HG03460 (cell line): ENCODE results near the gene FCRL3.

Experiments used
- ATAC-seq: cut with Tn5 transposase; IDR thresholded peaks from one replicate; pipeline ENCODE4 v1.9.1; 2021; ENCODE audit not compliant: unreplicated experiment

The FCRL3 gene

DNA sequence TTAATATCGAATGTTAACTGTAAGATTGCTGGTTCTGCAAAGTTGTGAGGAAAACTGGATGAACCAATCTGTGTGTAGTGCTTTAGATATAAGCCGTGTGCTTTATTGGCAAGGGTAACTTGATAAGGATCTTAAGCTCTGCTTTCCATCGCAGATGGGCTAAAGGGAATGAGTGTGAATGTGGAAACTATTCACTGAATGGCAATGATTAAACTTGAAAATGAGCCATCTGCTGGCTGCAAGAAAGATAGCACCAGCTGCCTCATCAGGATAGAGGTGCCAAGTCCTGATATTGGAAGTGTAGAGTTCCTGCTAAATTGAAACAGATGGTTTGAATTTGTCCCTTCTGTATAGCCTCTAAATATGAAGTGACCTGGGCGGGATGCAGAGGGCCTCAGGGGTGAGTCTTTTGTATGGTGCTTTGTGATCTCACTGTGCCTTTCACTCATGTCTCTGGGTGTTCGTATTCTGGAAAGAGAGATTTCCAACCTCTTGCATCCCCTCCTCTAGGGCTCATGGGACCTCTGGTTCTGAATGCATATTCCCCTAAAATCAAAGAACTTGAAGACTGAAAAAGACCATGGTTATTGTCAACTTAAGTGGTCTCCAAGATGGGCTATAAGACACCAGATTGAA is 9.2 kb downstream of the FCRL3 start:
- ATAC-seq, result no peak

GRCh38 chr1:157682710-157683437 is 17.7 kb downstream of the FCRL3 start:
- ATAC-seq, result no peak

- no peak for ATAC-seq
Measured at GRCh38 chr1:157678721-157679120, 21.8 kb downstream of the FCRL3 start.

- no peak for ATAC-seq
Measured at GRCh38 chr1:157673008-157673407, 27.6 kb downstream of the FCRL3 start.

DNA sequence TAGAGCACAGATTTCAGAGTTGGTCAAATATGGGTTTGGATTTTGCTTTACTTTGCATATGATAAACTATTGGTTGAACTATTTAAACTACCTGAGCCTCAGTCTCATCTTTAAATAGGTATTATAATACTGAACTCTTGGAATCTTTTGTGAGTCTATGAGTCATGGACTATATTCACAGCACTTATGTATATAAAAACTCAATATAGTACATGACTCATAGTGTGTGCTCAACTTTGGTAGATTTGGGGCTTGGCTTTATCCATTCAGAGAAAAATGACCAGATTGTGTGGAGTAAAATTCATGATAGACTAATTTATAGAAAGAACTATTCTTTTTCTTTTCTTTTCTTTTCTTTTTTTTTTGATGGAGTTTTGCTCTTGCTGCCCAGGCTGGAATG is 28.7 kb downstream of the FCRL3 start:
- ATAC-seq, result no peak

- no peak for ATAC-seq
Measured at GRCh38 chr1:157659576-157660247, 40.9 kb downstream of the FCRL3 start.

- no peak for ATAC-seq
Measured at GRCh38 chr1:157658571-157658970, 42.0 kb downstream of the FCRL3 start.

DNA sequence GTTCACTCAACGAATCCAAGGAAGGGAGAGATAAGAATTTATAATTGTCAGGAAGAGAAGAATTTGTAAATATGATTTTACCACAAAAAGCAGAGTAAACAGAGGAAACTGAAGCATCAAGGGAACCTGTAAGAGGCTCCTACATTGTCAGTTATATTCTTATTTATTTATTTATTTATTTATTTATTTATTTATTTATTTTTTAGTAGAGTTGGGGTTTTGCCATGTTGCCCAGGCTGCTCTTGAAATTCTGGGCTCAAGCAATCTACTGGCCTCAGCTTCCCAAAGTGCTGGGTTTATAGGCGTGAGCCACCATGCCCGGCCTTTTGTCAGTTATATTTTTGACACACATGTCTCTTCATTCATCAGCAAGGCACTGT is 47.1 kb downstream of the FCRL3 start:
- no peak for ATAC-seq

DNA sequence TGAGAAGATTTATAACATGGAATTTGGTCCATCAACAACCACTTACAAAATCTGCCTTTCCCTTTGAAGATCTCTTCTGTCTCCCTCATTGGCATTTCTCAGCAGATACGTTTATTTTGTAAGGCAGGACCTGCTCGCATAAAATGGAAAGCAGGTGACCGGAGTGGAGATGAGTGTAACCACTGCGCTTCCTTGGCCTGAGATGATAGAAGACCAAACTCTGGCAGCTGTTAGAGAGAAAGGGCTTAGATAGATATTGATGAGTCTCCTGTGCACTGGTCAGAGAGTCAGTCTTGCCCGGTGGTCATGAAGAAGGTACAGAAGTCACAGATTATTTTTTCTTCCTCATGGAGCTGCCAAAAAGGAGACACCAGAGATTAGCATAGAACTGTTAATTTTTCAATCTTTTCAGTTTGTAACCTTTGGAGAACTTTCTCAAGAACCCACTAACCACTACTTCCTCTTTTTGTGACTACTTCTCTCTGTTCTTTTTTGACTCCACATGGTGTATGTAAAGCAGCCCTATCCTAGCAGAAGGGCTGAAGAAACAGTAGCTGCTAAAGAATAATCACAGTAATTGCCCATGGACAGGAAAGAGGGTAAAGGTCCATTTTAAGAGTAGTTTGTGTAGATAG is 47.6 kb downstream of the FCRL3 start:
- ATAC-seq, result peak; percentile 98

DNA sequence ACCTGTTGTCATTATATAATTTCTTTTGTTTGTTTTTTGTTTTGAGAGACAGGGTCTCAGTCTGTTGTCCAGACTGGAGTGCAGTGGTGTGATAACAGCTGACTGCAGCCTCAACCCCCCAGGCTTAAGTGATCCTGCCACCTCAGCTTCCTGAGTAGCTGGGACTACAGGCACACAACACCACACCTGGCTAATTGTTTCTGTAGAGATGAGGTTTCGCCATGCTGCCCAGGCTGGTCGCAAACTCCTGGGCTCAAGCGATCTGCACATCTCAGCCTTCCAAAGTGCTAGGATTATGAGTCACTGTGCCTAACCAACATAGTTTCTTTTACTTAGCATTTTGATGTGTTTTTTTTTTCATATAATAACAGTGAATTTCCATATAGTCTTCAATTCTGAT is 52.3 kb downstream of the FCRL3 start:
- no peak for ATAC-seq

- ATAC-seq, result no peak
Measured at GRCh38 chr1:157646144-157646543, 54.4 kb downstream of the FCRL3 start.

GRCh38 chr1:157641177-157641576 is 59.4 kb downstream of the FCRL3 start:
- no peak for ATAC-seq

GRCh38 chr1:157639800-157640199 is 60.8 kb downstream of the FCRL3 start:
- no peak for ATAC-seq

- no peak for ATAC-seq
Measured at GRCh38 chr1:157628773-157629172, 71.8 kb downstream of the FCRL3 start.
